HG03025 (cell line): Measurements from ENCODE around the gene TRIM31.

ENCODE experiments used
- ATAC-seq: cut with Tn5 transposase; IDR thresholded peaks from one replicate; pipeline ENCODE4 v1.9.1; 2021; ENCODE audit warnings: mild to moderate bottlenecking, moderate library complexity; ENCODE audit not compliant: unreplicated experiment, low FRiP score

Gene TRIM31

GRCh38 chr6:30113003-30113759 is at the start of gene TRIM31:
TSS of gene TRIM31 (minus strand) at chr6:30113090. CDS start at chr6:30112805, 285 bp downstream.
- ATAC-seq: no peak

- ATAC-seq: no peak
These were observed 49.6 kb upstream of the TRIM31 start for GRCh38 chr6:30162265-30163089.

- ATAC-seq: no peak
These were observed 48.1 kb upstream of the TRIM31 start, which contains the start of gene TRIM10 for GRCh38 chr6:30160785-30161531. TSS of gene TRIM10 (minus strand) at chr6:30161211. CDS start at chr6:30160858, 353 bp downstream.

GRCh38 chr6:30160008-30160784 is 47.3 kb upstream of the TRIM31 start:
- ATAC-seq: no peak

GRCh38 chr6:30158475-30159040 is 45.7 kb upstream of the TRIM31 start:
- ATAC-seq: no peak

- no peak for ATAC-seq
These were observed 45.1 kb upstream of the TRIM31 start for GRCh38 chr6:30157999-30158398.

GRCh38 chr6:30157581-30157980 is 44.7 kb upstream of the TRIM31 start:
- no peak for ATAC-seq

- no peak for ATAC-seq
These were observed 43.9 kb upstream of the TRIM31 start for GRCh38 chr6:30156774-30157173.

GRCh38 chr6:30156262-30156599 is 43.3 kb upstream of the TRIM31 start:
- no peak for ATAC-seq

- ATAC-seq: no peak
These were observed 42.8 kb upstream of the TRIM31 start for GRCh38 chr6:30155520-30156261.

GRCh38 chr6:30154709-30155519 is 42.0 kb upstream of the TRIM31 start:
- no peak for ATAC-seq

- ATAC-seq: no peak
These were observed 41.2 kb upstream of the TRIM31 start for GRCh38 chr6:30154061-30154460.

- ATAC-seq: no peak
These were observed 40.2 kb upstream of the TRIM31 start for GRCh38 chr6:30152910-30153610.

GRCh38 chr6:30152016-30152673 is 39.3 kb upstream of the TRIM31 start:
- no peak for ATAC-seq

- ATAC-seq: no peak
These were observed 38.7 kb upstream of the TRIM31 start for GRCh38 chr6:30151580-30151979.

- no peak for ATAC-seq
These were observed 37.9 kb upstream of the TRIM31 start for GRCh38 chr6:30150671-30151395.
